Measurements from ENCODE around the gene DCXR. TPM values are rescaled to one million over a fixed set of nuclear protein-coding genes. Genes with fewer than 3 reads are reported as not detected.

The DCXR gene
- polyA plus RNA-seq, 1 experiment, result 66.0 TPM

DNA sequence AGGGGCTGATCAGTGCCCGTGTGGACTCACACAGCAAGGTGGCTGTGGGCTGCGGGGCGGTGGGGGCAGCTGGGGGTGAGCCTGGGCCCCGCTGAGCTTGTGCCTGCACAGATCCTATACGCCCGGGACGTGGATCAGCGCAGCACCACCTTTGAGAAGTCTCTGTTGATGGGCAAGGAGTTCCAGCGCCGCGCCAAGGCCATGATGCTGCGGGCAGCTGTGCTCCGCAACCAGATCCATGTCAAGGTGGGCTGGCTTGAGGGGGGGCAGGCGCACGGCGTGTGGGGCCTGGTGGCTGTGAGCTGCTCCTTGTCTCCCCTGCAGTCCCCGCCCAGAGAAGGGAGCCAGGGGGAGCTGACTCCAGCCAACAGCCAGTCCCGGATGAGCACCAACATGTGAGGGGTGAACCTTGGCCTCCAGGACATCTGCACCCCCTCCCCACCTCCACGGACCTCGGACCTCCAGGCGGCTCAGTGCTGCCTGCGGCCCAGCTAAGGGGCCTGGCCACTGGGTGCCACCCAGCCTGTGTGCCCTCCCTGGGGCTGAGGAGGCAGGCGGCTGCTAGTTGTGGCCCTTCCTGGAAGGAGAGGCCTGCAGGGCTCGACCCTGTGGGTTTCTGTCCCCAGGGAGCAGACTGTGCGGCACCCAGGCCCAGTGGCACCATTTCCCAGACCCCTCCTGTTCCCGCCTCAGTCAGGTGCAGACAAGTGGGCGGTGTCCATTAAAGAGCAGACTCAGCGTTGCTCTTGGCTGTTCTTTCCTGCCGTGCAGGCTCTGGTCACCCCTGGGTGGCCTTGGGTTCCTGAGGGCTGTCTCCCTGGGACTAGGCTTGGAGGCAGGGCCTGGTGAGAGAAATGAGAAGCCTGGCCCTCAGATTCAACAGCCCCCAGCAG lies 19.5 kb upstream of the DCXR start:
- DNase-seq (ENCODE audit: low read depth), result no peak
- H3K4me3 ChIP-seq (ENCODE audit: low read depth, low read length), result no peak overlapping the region
- TF ChIP-seq, protein P1, sequence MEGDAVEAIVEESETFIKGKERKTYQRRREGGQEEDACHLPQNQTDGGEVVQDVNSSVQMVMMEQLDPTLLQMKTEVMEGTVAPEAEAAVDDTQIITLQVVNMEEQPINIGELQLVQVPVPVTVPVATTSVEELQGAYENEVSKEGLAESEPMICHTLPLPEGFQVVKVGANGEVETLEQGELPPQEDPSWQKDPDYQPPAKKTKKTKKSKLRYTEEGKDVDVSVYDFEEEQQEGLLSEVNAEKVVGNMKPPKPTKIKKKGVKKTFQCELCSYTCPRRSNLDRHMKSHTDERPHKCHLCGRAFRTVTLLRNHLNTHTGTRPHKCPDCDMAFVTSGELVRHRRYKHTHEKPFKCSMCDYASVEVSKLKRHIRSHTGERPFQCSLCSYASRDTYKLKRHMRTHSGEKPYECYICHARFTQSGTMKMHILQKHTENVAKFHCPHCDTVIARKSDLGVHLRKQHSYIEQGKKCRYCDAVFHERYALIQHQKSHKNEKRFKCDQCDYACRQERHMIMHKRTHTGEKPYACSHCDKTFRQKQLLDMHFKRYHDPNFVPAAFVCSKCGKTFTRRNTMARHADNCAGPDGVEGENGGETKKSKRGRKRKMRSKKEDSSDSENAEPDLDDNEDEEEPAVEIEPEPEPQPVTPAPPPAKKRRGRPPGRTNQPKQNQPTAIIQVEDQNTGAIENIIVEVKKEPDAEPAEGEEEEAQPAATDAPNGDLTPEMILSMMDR (IDR thresholded peaks at IDR 0.05; ENCODE audit: insufficient read depth, low read depth, low read length), result no peak
- no peaks in the 10 kb centered on the region for H3K27me3 ChIP-seq (ENCODE audit: control insufficient read depth, insufficient read depth, low read length)
- CTCF ChIA-PET, result interaction anchor here (1.0 to 1.4 kb wide), 2 partner anchors 26 to 97 kb away, joined by 3 to 5 read pairs; no protein-coding TSS in a partner anchor
- POLR2A ChIA-PET, result no interaction called here
- peaks cover 60% of the 10 kb centered on the region for H3K36me3 ChIP-seq (ENCODE audit: control insufficient read depth, insufficient read depth, low read length)

DNA sequence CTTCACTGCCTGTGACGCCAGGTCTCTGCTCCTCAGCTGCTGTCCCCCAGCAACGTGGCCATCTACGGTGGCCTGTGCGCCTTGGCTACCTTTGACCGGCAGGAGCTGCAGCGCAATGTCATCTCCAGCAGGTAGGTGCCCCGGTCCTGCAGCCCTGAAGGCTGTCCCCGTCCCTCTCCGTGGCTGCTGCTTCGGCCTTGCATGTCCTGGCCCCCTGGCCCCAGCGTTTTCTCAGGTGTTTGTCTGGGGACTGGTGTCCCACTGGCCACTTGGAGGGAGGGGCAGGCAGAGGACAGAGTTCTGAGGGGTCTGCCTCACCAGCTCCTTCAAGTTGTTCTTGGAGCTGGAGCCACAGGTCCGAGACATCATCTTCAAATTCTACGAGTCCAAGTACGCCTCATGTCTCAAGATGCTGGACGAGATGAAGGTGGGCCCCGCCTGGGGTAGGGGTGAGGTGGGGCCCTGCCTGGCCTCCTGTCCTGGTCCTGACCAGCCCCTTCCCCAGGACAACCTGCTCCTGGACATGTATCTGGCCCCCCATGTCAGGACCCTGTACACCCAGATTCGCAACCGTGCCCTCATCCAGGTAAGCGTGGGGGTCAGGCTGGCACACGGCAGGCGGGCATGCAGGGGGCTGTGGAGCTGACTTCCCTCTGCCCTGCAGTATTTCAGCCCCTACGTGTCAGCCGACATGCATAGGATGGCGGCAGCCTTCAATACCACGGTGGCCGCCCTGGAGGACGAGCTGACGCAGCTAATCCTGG lies 18.6 kb upstream of the DCXR start:
- no peaks in the 10 kb centered on the region for H3K27me3 ChIP-seq (ENCODE audit: control insufficient read depth, insufficient read depth, low read length)
- TF ChIP-seq, protein P1 (IDR thresholded peaks at IDR 0.05; ENCODE audit: insufficient read depth, low read depth, low read length), result no peak
- CTCF ChIA-PET, result interaction anchor here (1.0 kb wide), 1 partner anchor 26 kb away, joined by 3 read pairs; no protein-coding TSS in a partner anchor
- no peak overlapping the region for H3K4me3 ChIP-seq (ENCODE audit: low read depth, low read length)
- H3K36me3 ChIP-seq (ENCODE audit: control insufficient read depth, insufficient read depth, low read length), result peaks cover 54% of the 10 kb centered on the region
- DNase-seq (ENCODE audit: low read depth), result no peak
- POLR2A ChIA-PET, result interaction anchor here (0.5 kb wide), 1 partner anchor 126 kb away, joined by 5 read pairs; no protein-coding TSS in a partner anchor

DNA sequence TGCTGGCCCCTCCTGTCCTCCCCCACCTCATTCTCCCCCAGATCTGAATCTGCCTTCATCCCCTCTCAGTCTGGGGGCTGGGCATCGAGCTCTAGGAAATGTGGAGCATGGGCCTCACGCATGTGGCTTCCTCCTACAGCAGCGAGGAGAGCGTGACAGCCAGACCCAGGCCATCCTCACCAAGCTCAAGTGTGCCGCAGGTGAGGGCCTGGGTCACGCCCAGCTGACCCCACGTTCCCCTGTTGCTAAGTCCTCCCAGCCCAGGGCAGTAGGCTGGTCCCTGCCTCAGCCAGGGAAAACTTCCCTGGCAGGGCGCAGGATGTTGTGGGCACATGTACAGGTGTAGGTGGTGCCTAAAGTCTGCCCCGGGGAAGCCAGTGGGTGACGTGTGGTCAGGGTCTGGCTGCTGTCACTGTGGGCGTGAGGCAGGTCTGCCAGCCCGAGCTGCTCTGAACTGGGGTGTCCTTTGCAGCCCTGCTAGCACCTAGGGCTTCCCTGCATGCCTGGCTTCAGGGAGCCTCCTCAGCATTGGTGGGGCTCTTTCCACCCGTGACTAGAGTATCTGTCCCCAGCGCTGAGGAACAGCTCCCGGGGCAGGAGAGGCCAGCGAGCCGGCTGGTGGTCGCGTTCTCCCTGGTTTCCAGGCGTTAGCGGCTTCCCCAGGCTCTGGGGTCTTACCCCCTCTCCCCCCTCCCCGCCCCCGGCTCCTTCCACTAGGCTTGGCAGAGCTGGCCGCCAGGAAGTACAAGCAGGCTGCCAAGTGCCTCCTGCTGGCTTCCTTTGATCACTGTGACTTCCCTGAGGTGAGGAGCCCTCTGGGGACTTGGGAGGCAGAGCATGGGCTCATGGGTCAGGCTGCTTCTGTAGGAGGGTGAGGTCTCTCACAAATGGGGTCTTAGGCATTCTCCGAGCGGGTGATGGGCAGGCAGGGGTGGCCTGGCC lies 17.8 kb upstream of the DCXR start:
- ChIA-PET POLR2A (no interaction called here), CTCF (interaction anchor here (1.6 kb wide), 1 partner anchor 24 kb away, joined by 5 read pairs; the partner anchor contains the start of gene RAC3)
- TF ChIP-seq, protein P1 (IDR thresholded peaks at IDR 0.05; ENCODE audit: insufficient read depth, low read depth, low read length), result no peak
- DNase-seq (ENCODE audit: low read depth), result no peak
- no peak overlapping the region for H3K4me3 ChIP-seq (ENCODE audit: low read depth, low read length)
- H3K27me3 ChIP-seq (ENCODE audit: control insufficient read depth, insufficient read depth, low read length), result no peaks in the 10 kb centered on the region
- H3K36me3 ChIP-seq (ENCODE audit: control insufficient read depth, insufficient read depth, low read length), result peaks cover 47% of the 10 kb centered on the region

DNA sequence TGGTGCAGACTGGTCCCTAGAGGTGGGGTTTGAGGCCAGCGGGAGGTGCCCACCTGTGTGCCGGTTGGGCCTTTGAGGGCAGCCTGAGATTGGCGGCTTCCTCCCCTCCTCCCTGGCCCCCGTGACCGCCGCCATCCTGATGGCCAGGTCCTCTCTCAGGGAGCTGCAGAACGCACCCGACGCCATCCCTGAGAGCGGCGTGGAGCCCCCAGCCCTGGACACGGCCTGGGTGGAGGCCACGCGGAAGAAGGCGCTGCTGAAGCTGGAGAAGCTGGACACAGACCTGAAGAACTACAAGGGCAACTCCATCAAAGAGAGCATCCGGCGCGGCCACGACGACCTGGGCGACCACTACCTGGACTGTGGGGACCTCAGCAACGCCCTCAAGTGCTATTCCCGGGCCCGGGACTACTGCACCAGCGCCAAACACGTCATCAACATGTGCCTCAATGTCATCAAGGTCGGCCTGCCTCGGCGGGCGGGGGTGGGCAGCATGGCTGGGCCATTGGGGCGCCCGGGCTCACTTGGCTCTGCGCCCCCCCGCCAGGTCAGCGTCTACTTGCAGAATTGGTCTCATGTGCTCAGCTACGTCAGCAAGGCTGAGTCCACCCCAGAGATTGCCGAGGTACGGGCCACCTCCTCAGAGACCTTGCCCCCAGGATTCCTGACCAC lies 17.0 kb upstream of the DCXR start:
- H3K27me3 ChIP-seq (ENCODE audit: control insufficient read depth, insufficient read depth, low read length), result no peaks in the 10 kb centered on the region
- CTCF ChIA-PET, result interaction anchor here (1.6 kb wide), 1 partner anchor 23 kb away, joined by 5 read pairs; the partner anchor contains the start of gene RAC3

More for the DNA sequence above, 17.0 kb upstream of the DCXR start:
- POLR2A ChIA-PET, result no interaction called here
- no peak for DNase-seq (ENCODE audit: low read depth)
- TF ChIP-seq, protein P1 (IDR thresholded peaks at IDR 0.05; ENCODE audit: insufficient read depth, low read depth, low read length), result no peak
- Histone ChIP-seq H3K4me3 (ENCODE audit: low read depth, low read length) (no peak overlapping the region), H3K36me3 (ENCODE audit: control insufficient read depth, insufficient read depth, low read length) (peaks cover 47% of the 10 kb centered on the region)

Data from BJ (cell line).